GM12874 (cell line): ENCODE measurements around the gene MTERF4.

Source experiments
- TF ChIP-seq, protein P1 (sequence below): IDR thresholded peaks from 2 replicates; pipeline ENCODE4 v1.5.1; 2011; ENCODE audit warnings: low read depth, mild to moderate bottlenecking, control low read depth, low read length, moderate library complexity; ENCODE audit not compliant: insufficient read depth

MTERF4 gene

DNA sequence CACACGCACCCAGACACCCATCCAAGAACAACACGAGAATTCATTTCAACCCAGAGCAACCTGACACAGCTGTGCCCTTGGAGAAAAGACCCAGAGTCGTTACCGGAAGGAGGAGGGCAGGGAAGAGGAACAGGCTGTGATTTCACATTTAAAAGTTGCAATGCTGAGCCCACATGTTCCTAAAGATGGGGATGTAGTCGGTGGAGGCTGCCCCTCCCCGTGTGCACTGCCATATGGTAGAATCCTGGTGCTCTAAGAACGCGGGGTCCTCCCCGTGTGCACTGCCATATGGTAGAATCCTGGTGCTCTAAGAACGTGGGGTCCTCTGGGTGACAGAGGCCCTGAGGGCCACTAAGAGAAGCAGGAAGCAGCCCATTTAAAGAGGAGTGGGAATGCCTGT, 10.9 kb downstream of the MTERF4 start:
- TF ChIP-seq, protein P1, sequence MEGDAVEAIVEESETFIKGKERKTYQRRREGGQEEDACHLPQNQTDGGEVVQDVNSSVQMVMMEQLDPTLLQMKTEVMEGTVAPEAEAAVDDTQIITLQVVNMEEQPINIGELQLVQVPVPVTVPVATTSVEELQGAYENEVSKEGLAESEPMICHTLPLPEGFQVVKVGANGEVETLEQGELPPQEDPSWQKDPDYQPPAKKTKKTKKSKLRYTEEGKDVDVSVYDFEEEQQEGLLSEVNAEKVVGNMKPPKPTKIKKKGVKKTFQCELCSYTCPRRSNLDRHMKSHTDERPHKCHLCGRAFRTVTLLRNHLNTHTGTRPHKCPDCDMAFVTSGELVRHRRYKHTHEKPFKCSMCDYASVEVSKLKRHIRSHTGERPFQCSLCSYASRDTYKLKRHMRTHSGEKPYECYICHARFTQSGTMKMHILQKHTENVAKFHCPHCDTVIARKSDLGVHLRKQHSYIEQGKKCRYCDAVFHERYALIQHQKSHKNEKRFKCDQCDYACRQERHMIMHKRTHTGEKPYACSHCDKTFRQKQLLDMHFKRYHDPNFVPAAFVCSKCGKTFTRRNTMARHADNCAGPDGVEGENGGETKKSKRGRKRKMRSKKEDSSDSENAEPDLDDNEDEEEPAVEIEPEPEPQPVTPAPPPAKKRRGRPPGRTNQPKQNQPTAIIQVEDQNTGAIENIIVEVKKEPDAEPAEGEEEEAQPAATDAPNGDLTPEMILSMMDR: no peak

DNA sequence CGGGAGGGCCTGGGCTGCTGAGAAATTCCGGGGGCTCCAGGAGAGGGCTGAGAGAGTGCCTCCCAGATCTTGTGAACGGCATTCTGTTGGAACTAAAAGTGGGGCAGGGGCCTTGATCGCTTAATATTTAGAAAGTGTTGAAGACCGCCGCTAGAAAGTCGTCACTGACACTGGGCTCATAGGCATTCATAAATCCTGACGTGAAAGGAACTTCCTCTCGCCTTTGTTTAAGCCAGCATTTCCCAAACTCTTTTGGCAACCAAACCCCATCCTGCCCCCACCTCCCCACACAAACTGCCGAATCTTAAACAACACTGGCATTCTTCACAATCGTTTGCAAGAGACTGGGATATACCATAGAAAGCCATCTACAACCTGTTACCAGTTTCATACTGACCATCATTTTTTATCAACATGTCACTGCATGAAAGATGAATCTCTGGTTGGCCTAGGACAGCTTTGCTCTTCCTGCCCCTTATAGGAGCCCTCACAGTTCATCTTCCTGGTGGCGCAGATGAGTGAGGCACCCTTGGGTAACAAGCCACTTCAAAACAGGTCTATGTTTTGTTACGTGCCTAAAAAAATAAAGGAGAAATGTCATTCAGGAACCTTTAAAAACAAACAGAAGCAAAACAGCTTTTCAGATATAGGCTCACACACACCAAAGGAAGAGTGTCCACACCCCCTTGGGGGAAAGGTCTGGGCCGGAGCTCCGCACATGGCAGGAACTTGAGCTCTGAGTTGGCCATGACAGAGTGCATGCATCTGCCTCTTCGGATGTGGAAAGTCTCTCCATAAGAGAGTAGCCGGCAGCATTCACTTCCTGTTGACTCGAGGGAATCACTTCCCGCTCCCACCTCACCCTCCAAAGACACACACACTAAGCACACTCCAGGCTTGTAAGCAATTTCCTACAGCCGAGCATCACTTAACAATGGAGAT, 13.0 kb downstream of the MTERF4 start:
- TF ChIP-seq, protein P1: no peak

DNA sequence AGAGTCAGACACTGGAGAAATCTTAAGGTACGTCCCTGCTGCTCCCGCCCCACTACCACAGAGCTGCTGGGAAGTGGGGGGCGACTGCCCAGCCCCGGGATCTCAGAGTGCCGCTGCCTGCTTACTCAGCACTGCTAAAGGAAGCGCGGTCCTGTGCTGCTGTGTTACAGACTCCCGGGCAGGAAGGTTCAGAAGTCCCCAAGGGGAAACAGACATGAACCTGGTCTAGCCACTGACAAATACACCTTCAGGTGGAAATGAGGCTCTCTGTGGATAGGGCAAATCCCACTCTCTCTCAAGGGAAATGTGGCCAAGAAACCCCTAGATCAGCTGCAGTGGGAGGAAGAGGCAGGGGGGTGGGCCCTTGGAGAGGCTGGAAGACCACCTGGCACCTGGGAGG, 13.7 kb downstream of the MTERF4 start:
- TF ChIP-seq, protein P1: no peak

DNA sequence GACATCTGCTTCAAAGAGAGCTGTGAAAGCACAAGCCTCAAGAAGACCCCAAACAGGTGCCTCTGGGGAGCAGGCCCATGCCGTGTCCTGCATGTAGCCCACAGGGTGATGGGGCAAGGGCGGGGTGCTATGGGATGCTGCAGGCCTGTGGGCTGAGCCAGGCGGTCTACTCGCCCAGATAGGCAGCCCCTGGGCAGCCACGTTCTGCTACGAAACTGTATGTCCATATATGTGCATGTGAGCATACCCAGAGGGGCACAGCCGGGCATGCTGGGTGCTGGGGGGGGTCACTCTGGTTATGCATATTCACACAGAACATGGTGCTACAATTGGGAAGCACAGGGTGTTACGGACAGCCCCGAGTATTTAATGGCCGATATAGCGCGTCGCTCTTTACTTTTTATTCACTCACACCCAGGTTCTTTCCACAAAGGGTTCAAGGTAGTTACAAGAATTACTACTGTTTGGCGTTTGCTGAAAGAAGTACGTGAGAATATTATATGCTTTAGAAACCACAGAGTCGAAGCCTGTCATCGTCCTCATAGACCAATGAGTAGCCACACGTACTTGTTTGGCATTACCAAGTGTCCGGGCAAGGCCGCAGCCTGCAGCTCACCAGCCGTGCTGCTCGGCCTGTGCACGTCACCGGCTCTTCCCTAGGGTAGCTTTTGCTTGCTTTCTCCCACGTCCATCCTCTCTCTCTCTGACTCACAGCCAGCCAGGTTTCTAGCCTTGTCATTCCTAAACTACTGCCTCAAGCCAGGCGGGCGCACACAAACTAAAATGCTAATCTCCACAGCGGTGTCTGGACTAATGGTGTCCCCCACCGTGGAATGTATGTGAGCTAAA, 14.4 kb downstream of the MTERF4 start:
- TF ChIP-seq, protein P1: no peak

DNA sequence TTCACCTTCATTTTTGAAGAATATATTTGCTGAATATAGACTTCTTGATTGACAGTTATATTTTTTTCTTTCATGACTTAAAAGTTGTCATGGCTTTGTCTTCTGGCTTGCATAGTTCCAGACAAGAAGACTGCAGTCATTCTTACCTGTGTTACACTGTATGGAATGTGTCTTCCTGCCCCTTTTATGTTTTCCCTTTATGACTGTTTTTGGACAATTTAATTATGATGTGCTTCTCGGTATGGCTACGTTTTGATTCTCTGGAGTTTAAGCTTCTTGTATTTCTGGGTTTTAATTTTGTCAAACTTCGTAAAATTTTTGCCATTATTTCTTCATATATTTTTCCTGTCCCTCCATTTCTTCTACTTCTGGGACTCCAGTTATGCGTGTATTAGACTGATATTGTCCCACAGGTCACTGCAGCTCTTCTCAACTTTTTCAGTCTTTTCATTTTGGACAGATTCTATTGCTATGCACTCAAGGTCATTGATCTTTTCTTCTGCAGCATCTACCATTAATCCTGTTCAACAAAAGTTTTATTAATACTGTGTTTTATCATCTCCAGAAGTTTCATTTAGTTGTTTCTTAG, 17.1 kb downstream of the MTERF4 start:
- TF ChIP-seq, protein P1: no peak

DNA sequence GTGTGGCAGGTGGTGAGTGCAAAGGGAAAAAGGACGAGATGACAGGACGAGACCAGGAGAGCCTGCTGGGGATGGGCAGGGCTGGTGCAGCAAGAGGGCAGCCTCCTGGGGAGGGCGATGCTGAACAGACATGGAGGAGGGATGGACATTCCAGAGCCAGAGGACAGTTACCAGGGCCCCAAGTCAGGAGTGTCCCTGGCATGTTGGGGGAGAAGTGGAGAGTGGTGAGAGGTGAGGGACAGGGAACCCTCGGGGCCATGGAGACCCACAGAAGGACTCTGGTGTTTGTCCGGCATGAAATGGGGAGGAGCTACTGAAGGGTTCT, 19.0 kb downstream of the MTERF4 start:
- TF ChIP-seq, protein P1: no peak
